GM12891 (cell line): ENCODE measurements around the gene DEUP1.

Experiments
- PAX5 ChIP-seq: IDR thresholded peaks from 2 replicates; pipeline ENCODE4 v1.6.1; 2011; ENCODE audit warnings: low read length, moderate library complexity, mild to moderate bottlenecking; ENCODE audit not compliant: insufficient read depth, severe bottlenecking
- POLR2A ChIP-seq: IDR thresholded peaks from 2 replicates; pipeline ENCODE4 v1.6.1; 2011; ENCODE audit warnings: low read depth, low read length, control low read depth
- POLR2AphosphoS5 ChIP-seq: IDR thresholded peaks from 2 replicates; pipeline ENCODE4 v1.6.1; 2011; ENCODE audit warnings: low read depth, low read length, control low read depth
- POU2F2 ChIP-seq: IDR thresholded peaks from 2 replicates; pipeline ENCODE4 v1.6.1; 2011; ENCODE audit warnings: low read depth, mild to moderate bottlenecking, control low read depth, low read length, moderate library complexity
- SPI1 ChIP-seq: IDR thresholded peaks from 2 replicates; pipeline ENCODE4 v1.6.1; 2011; ENCODE audit warnings: low read depth, low read length, control low read depth
- TAF1 ChIP-seq: IDR thresholded peaks from 2 replicates; pipeline ENCODE4 v1.6.1; 2011; ENCODE audit warnings: low read depth, low read length, control low read depth

- TF ChIP-seq TAF1 (no peak), POLR2AphosphoS5 (no peak), POU2F2 (no peak), POLR2A (no peak), PAX5 (no peak), SPI1 (no peak)
These were observed 81.2 kb downstream of the DEUP1 start for GRCh38 chr11:93411705-93412104.
